Endothelial cell of umbilical vein (primary cell): ENCODE results near the gene CD160.

Experiments
- CTCF ChIP-seq, 2 donors: IDR thresholded peaks; 1 replicate in 1 of 2; 2 replicates in 1 of 2; pipeline ENCODE4 v1.5.1; 2011; ENCODE audit warnings: low read length in 2 of 2, mild to moderate bottlenecking in 2 of 2, moderate library complexity in 2 of 2, control low read depth in 1 of 2, inconsistent platforms in 1 of 2, low read depth in 1 of 2; ENCODE audit not compliant: insufficient read depth in 1 of 2; ENCODE audit errors: extremely low read depth in 1 of 2
- EZH2 ChIP-seq: IDR thresholded peaks from 2 replicates; pipeline ENCODE4 v1.6.1; 2012; ENCODE audit warnings: borderline replicate concordance, low read depth, mild to moderate bottlenecking, moderate library complexity, low read length, inconsistent platforms; ENCODE audit not compliant: severe bottlenecking
- POLR2A ChIP-seq: IDR thresholded peaks from 2 replicates; pipeline ENCODE4 v1.6.1; 2012; ENCODE audit warnings: low read depth, mild to moderate bottlenecking, control low read depth, low read length
- POLR2AphosphoS5 ChIP-seq: IDR thresholded peaks from 2 replicates; pipeline ENCODE4 v1.6.1; 2012; ENCODE audit warnings: low read depth, mild to moderate bottlenecking, control low read depth, low read length, moderate library complexity; ENCODE audit not compliant: insufficient read depth

GRCh38 chr1:145751491-145752037 lies 32.3 kb downstream of the CD160 start:
- no peak for TF ChIP-seq CTCF (IDR thresholded peaks at IDR 0.05; ENCODE audit: extremely low read depth in 1 of 2, insufficient read depth in 1 of 2, low read depth in 1 of 2, low read length in 2 of 2)
- no peak for TF ChIP-seq EZH2
- TF ChIP-seq POLR2A, result no peak
- no peak for TF ChIP-seq POLR2AphosphoS5
